K562 (cell line): ENCODE data around the gene LSM4. TPM values are rescaled to one million over a fixed set of nuclear protein-coding genes. Genes with fewer than 3 reads are reported as not detected.

ENCODE experiments used
- ATAC-seq: fragments of 200-7000 bp; cut with Tn5 transposase; 3 replicates; pipeline ENCODE4 v1.9.1; 2020; ENCODE audit warnings: moderate library complexity
- BruUV-seq: library from RNA; stranded (reverse); fragments of 400-500 nt; replicated peaks from 2 replicates; lab custom pipeline; 2021; lab: Mats Ljungman, UMichigan
- CTCF ChIA-PET: fragments of 300-600 bp; formaldehyde crosslinking; extraction: SDS; loops from one replicate; lab custom pipeline; 2021; ENCODE audit warnings: low intra/inter-chr PET ratio; lab: Yijun Ruan, JAX
- POLR2A ChIA-PET: fragments of 300-600, 350-650 bp; sonication (Branson Sonifier 250); formaldehyde crosslinking; extraction: SDS; loops from one replicate; lab custom pipeline; 2021; ENCODE audit warnings: antibody characterized with exemption, inconsistent platforms; lab: Yijun Ruan, JAX
- DNase-seq, 4 experiments: peaks; one replicate each; pipeline versions ENCODE4 v3.0.0 to v3.0.0-alpha.2; 2011 to 2018; ENCODE audit warnings: low spot score in 3 of 4, mixed read lengths in 3 of 4; ENCODE audit errors: extremely low read depth in 1 of 4
- FAIRE-seq: peaks from 2 replicates; lab custom pipeline; 2011; peaks lifted over from hg19 to GRCh38; lab: Jason Lieb, UNC
- H2AFZ ChIP-seq: 2 replicates; pipeline ENCODE4 v1.6.0; 2011; ENCODE audit warnings: low read depth, low read length, control low read depth, inconsistent platforms
- H3K27ac ChIP-seq: fragments of 200-600 bp; 3 replicates; pipeline ENCODE4 v1.8.0; 2011; ENCODE audit warnings: low read depth, mild to moderate bottlenecking, control low read depth, inconsistent platforms, low read length, moderate library complexity, mixed read lengths; ENCODE audit errors: extremely low read depth
- H3K27me3 ChIP-seq, 2 experiments: fragments of 300-600 bp in 1 of 2; 2 replicates in 1 of 2; 3 replicates in 1 of 2; pipeline versions ENCODE4 v1.6.0 to v1.8.0; 2011; ENCODE audit warnings: inconsistent platforms in 2 of 2, low read length in 2 of 2, mild to moderate bottlenecking in 1 of 2, mixed read lengths in 1 of 2, moderate library complexity in 1 of 2; ENCODE audit not compliant: control insufficient read depth in 2 of 2, insufficient read depth in 2 of 2
- H3K36me3 ChIP-seq: fragments of 300-600 bp; 3 replicates; pipeline ENCODE4 v1.8.0; 2011; ENCODE audit warnings: mild to moderate bottlenecking, low read length, inconsistent platforms; ENCODE audit not compliant: control insufficient read depth, insufficient read depth
- H3K4me1 ChIP-seq, 2 experiments: fragments of 200-600 bp in 1 of 2; replicated peaks in 1 of 2; 2 replicates in 1 of 2; 3 replicates in 1 of 2; pipeline versions ENCODE4 v1.5.1 to v1.8.0; 2011; ENCODE audit warnings: inconsistent platforms in 2 of 2, low read length in 2 of 2, mild to moderate bottlenecking in 1 of 2, mixed read lengths in 1 of 2, moderate library complexity in 1 of 2; ENCODE audit not compliant: control insufficient read depth in 2 of 2, insufficient read depth in 2 of 2
- H3K4me2 ChIP-seq: 2 replicates; pipeline ENCODE4 v1.6.1; 2011; ENCODE audit warnings: low read length, control low read depth, inconsistent platforms, mixed read lengths; ENCODE audit not compliant: insufficient read depth
- H3K4me3 ChIP-seq: fragments of 200-600 bp; sonication (generic), shearing (Covaris generic); 2 replicates; pipeline ENCODE4 v1.5.1; 2016; ENCODE audit warnings: control low read depth, inconsistent platforms
- H3K79me2 ChIP-seq: fragments of 200-600 bp; 3 replicates; pipeline ENCODE4 v1.8.0; 2011; ENCODE audit warnings: low read length, inconsistent platforms; ENCODE audit not compliant: control insufficient read depth, insufficient read depth
- H3K9ac ChIP-seq, 2 experiments: 2 replicates each; pipeline versions ENCODE4 v1.6.0 to v1.6.1; 2011; ENCODE audit warnings: low read depth in 2 of 2, low read length in 2 of 2, control low read depth in 1 of 2, inconsistent platforms in 1 of 2, mild to moderate bottlenecking in 1 of 2, mixed read lengths in 1 of 2; ENCODE audit not compliant: insufficient read depth in 1 of 2
- H3K9me1 ChIP-seq: one replicate; pipeline ENCODE4 v1.6.0; 2011; ENCODE audit warnings: inconsistent platforms, mild to moderate bottlenecking, low read length, moderate library complexity; ENCODE audit not compliant: control insufficient read depth, insufficient read depth
- H3K9me3 ChIP-seq: replicated peaks from 2 replicates; pipeline ENCODE4 v1.5.1; 2011; ENCODE audit warnings: low read depth, low read length, inconsistent platforms; ENCODE audit not compliant: control insufficient read depth, insufficient read depth
- H4K20me1 ChIP-seq: replicated peaks from 2 replicates; pipeline ENCODE4 v1.6.1; 2011; ENCODE audit warnings: low read length, inconsistent platforms, mixed read lengths; ENCODE audit not compliant: control insufficient read depth, insufficient read depth
- ADNP ChIP-seq: fragments of 200-800 bp; sonication (Bioruptor generic); IDR thresholded peaks from 2 replicates; pipeline ENCODE4 v1.6.1; 2016; ENCODE audit warnings: missing genetic modification characterization, missing compliant biosample characterization
- ATF2 ChIP-seq: sonication (generic); formaldehyde crosslinking; IDR thresholded peaks from 2 replicates; pipeline ENCODE4 v1.8.1; 2022; ENCODE audit warnings: missing genetic modification reagents
- BRD9 ChIP-seq: fragments of 450-650 bp; IDR thresholded peaks from 2 replicates; pipeline ENCODE4 v1.6.1; 2018; ENCODE audit warnings: low read depth; ENCODE audit not compliant: partially characterized antibody
- ELK3 ChIP-seq: fragments of 450-650 bp; formaldehyde crosslinking; IDR thresholded peaks from 2 replicates; pipeline ENCODE4 v1.4.0; 2020; ENCODE audit warnings: mild to moderate bottlenecking
- GABPA ChIP-seq: fragments of 200-800 bp; sonication (Bioruptor generic); conservative IDR thresholded peaks from 2 replicates; pipeline ENCODE4 v1.6.1; 2016; ENCODE audit warnings: low read depth, missing genetic modification characterization, missing compliant biosample characterization
- HLTF ChIP-seq: fragments of 450-650 bp; IDR thresholded peaks from 2 replicates; pipeline ENCODE4 v1.6.1; 2016
- HNRNPLL ChIP-seq: fragments of 200-400 bp; formaldehyde crosslinking; IDR thresholded peaks from 2 replicates; pipeline ENCODE4 v1.6.1; 2017; ENCODE audit warnings: low read length, low read depth, mild to moderate bottlenecking; ENCODE audit not compliant: poor library complexity, severe bottlenecking
- MTA1 ChIP-seq: fragments of 450-650 bp; IDR thresholded peaks from 2 replicates; pipeline ENCODE4 v1.6.1; 2017; ENCODE audit warnings: borderline replicate concordance
- NFIC ChIP-seq: fragments of 450-650 bp; IDR thresholded peaks from 2 replicates; pipeline ENCODE4 v1.6.1; 2017; ENCODE audit warnings: mild to moderate bottlenecking, inconsistent platforms
- NR1H2 ChIP-seq: sonication (generic); formaldehyde crosslinking; IDR thresholded peaks from 2 replicates; pipeline ENCODE4 v1.4.0; 2020; ENCODE audit warnings: mild to moderate bottlenecking, missing genetic modification reagents
- POU5F1 ChIP-seq: fragments of 150-350 bp; IDR thresholded peaks from 2 replicates; pipeline ENCODE4 v1.6.1; 2014; ENCODE audit warnings: borderline replicate concordance, low read length, low read depth, mild to moderate bottlenecking; ENCODE audit not compliant: partially characterized antibody
- SMAD3 ChIP-seq: fragments of 450-650 bp; formaldehyde crosslinking; conservative IDR thresholded peaks from 2 replicates; pipeline ENCODE4 v1.4.0; 2020; ENCODE audit warnings: mild to moderate bottlenecking
- TCFL5 ChIP-seq: fragments of 250-450 bp; sonication (Bioruptor Pico); conservative IDR thresholded peaks from 2 replicates; pipeline ENCODE4 v1.6.1; 2021; ENCODE audit warnings: mild to moderate bottlenecking, moderate library complexity, matching md5 sums
- TEAD2 ChIP-seq: fragments of 450-650 bp; IDR thresholded peaks from 2 replicates; pipeline ENCODE4 v1.6.1; 2016; ENCODE audit warnings: missing genetic modification characterization, control low read depth, missing compliant biosample characterization
- THAP12 ChIP-seq: fragments of 250-450 bp; sonication (Bioruptor Pico); IDR thresholded peaks from 2 replicates; pipeline ENCODE4 v1.9.0; 2021; ENCODE audit warnings: mild to moderate bottlenecking, inconsistent platforms
- ZFP30 ChIP-seq: fragments of 250-450 bp; sonication (Bioruptor Pico); IDR thresholded peaks from 2 replicates; pipeline ENCODE4 v1.8.0; 2022; ENCODE audit warnings: moderate library complexity, mild to moderate bottlenecking, inconsistent platforms, borderline replicate concordance
- ZNF134 ChIP-seq: fragments of 250-450 bp; sonication (Bioruptor Pico); conservative IDR thresholded peaks from 2 replicates; pipeline ENCODE4 v1.4.0; 2020
- ZNF436 ChIP-seq: fragments of 250-450, 450-650 bp; sonication (Bioruptor Pico); formaldehyde crosslinking; IDR thresholded peaks from 2 replicates; pipeline ENCODE4 v1.7.0; 2020; ENCODE audit warnings: mild to moderate bottlenecking
- WGBS: fragments of 100-300 bp; shearing (Covaris generic); methylation state at CpG from one replicate; pipeline ENCODE4 v1.1.6; 2016; ENCODE audit warnings: low coverage, mixed read lengths; ENCODE audit not compliant: insufficient coverage; ENCODE audit errors: missing lambda C conversion rate; 5-methylcytosine and 5-hydroxymethylcytosine counted together
- in situ Hi-C: fragments of 300-500 bp; cut with MboI; formaldehyde crosslinking; loops from 4 replicates; pipeline ENCODE4 v1.15.0; 2018; ENCODE audit warnings: inconsistent platforms, mixed read lengths
- intact Hi-C: fragments of 100-400 bp; cut with micrococcal nuclease; formaldehyde crosslinking; loops from 2 replicates; pipeline ENCODE4 v1.14.2; 2022
- polyA plus RNA-seq, 8 experiments: library from polyadenylated mRNA; depleted of rRNA in 4 of 8; stranded (reverse) in 5 of 8; unstranded in 3 of 8; fragments of >200 nt; fragmentation: Nextera tagmentation in 2 of 8; fragmentation: Illumina TruSeq in 1 of 8; extraction: Ambion mirVana in 2 of 8; extraction: Trizol in 1 of 8; gene quantifications; 2 replicates each; pipeline versions ENCODE4 v1.2.1 to v1.2.3, GENCODE V29; 2011 to 2014; ENCODE audit warnings: inconsistent platforms in 1 of 8, missing spikeins in 1 of 8
- total RNA-seq, 7 experiments: library from RNA; depleted of rRNA in 6 of 7; stranded (reverse); fragments of >200 nt in 6 of 7; fragmentation: Illumina TruSeq in 2 of 7; extraction: Trizol in 2 of 7; gene quantifications; 2 replicates each; pipeline versions ENCODE4 v1.2.1 to v1.2.3, GENCODE V29; 2011 to 2021; ENCODE audit warnings: low replicate concordance in 1 of 7

The LSM4 gene
- total and polyA plus RNA-seq, 9 of the 15 experiments (the other 6 are each of a cell fraction or from before 2014, with no cell fraction given) = 11.9 to 763 (median 202) TPM

GRCh38 chr19:18292810-18293641, 29.9 kb downstream of the LSM4 start:
- in situ Hi-C loops = no loop called here
- TF ChIP-seq THAP12 (CRISPR knock-in tag) = no peak
- no peak; the same call in 1 of the 2 replicates for TF ChIP-seq ZNF134
- no peak for TF ChIP-seq ZFP30 (CRISPR knock-in tag)
- no peak for TF ChIP-seq HLTF
- no peak for TF ChIP-seq ELK3 (CRISPR knock-in tag)
- TF ChIP-seq SMAD3 (CRISPR knock-in tag) = no peak
- no peak for TF ChIP-seq HNRNPLL
- TF ChIP-seq ZNF436 (CRISPR knock-in tag) = peak; percentile 97
- no peak for TF ChIP-seq POU5F1
- no peak for TF ChIP-seq GABPA (tag)
- peak; percentile 29; the same call in 1 of the 2 replicates for TF ChIP-seq MTA1
- peak; percentile 92 for TF ChIP-seq ADNP (tag)
- no peak for TF ChIP-seq ATF2
- TF ChIP-seq TEAD2 = peak; percentile 30; the same call in 1 of the 2 replicates
- TF ChIP-seq NR1H2 (CRISPR knock-in tag) = no peak
- no peak for TF ChIP-seq TCFL5 (CRISPR knock-in tag)
- TF ChIP-seq NFIC = peak; percentile 64
- peak; percentile 32 for TF ChIP-seq BRD9

More at GRCh38 chr19:18292810-18293641, 29.9 kb downstream of the LSM4 start:
- FAIRE-seq (peak; percentile 97), ATAC-seq (peak; percentile 73), DNase-seq (peak; percentile 81 to 94 (median 86))
- Histone ChIP-seq H3K36me3 (no peaks in the 10 kb centered on the region), H3K4me3 (peak overlapping the region; percentile 64), H3K9ac (peak overlapping the region; percentile 98 to 99), H3K4me1 (peaks cover 33 to 55% of the 10 kb centered on the region in 2 experiments), H3K9me1 (no peaks in the 10 kb centered on the region), H3K9me3 (no peaks in the 10 kb centered on the region), H3K4me2 (peak overlapping the region; percentile 100), H2AFZ (peak overlapping the region; percentile 85), H3K27me3 (no peaks in the 10 kb centered on the region), H3K27ac (peak overlapping the region; percentile 98), H4K20me1 (no peaks in the 10 kb centered on the region), H3K79me2 (peaks cover 19% of the 10 kb centered on the region; the same call in 2 of the 3 replicates)
- whole genome bisulfite sequencing = 1% methylated on average over 15 of the region's 31 CpGs
- POLR2A ChIA-PET = interaction anchor here (0.6 to 3.0 kb wide), 18 partner anchors 9 to 293 kb away, joined by 3 to 113 read pairs (median 4); partner anchors contain the start of genes GDF15 and JUND
- BruUV-seq = no TSS peak
- intact Hi-C loops = no loop called here
- CTCF ChIA-PET = interaction anchor here (0.7 kb wide), 1 partner anchor 117 kb away, joined by 3 read pairs; no protein-coding TSS in a partner anchor
